Sciatic nerve (tissue), 2 donors: ENCODE data around the gene CHD1. TPM values are rescaled to one million over a fixed set of nuclear protein-coding genes. Genes with fewer than 3 reads are reported as not detected.

Experiments
- ATAC-seq: fragments of 200-7000 bp; cut with Tn5 transposase; one replicate; pipeline ENCODE4 v1.9.1; 2020; ENCODE audit warnings: mild to moderate bottlenecking, moderate library complexity
- DNase-seq: peaks from one replicate; pipeline ENCODE4 v3.0.0-alpha.2; 2020; ENCODE audit warnings: low spot score
- intact Hi-C: fragments of 100-400 bp; cut with DNase I; formaldehyde crosslinking; loops from one replicate; pipeline ENCODE4 v1.14.2; 2022
- total RNA-seq: library from RNA; stranded (reverse); fragmentation: NEBNext Ultra II Directional; extraction: Animal tissue kit (Norgen Biotek cat#: 25700); gene quantifications from one replicate; pipeline ENCODE4 v1.2.1, GENCODE V29; 2021
- donor health status: DM: no; HTN: no; CAD: no.
- donor health status: DM: no; HTN: no; CAD: no.

CHD1 gene
- total RNA-seq, 1 donor from 2014 or later, result 58.0 TPM

- intact Hi-C loops, result no loop called here
- no peak for DNase-seq
- peak; percentile 73 for ATAC-seq
Measured at GRCh38 chr5:98940581-98940980, 11.8 kb upstream of the CHD1 start.

- ATAC-seq, result no peak
- DNase-seq, result no peak
- intact Hi-C loops, result no loop called here
Measured at GRCh38 chr5:98938464-98938863, 9.7 kb upstream of the CHD1 start.

GRCh38 chr5:98936948-98937715 is 8.3 kb upstream of the CHD1 start:
- no peak for DNase-seq
- no peak for ATAC-seq
- intact Hi-C loops, result no loop called here

GRCh38 chr5:98935206-98935605 is 6.4 kb upstream of the CHD1 start:
- intact Hi-C loops, result no loop called here
- DNase-seq, result no peak
- ATAC-seq, result no peak

DNA sequence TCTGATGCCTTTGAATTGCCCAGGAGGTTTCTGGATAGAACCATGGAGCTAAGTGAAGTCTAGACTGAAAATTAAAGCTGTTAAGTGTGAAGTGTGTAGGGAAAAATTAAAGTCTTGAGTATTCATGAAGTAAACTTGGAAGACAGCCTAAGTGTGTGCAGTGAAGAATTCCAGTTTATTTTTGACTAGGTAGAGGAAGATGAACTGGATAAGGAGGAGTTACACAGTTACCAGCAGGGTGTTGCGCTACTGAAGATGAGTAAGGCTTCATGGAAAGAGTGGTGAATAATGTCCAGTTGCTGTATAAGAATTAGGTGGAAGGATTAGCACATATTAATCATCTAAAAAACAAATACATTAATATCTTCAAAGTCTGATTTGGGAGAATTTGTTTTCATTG is 5.7 kb upstream of the CHD1 start:
- ATAC-seq (no peak), DNase-seq (no peak)
- intact Hi-C loops, result no loop called here

GRCh38 chr5:98933445-98934072 is 4.8 kb upstream of the CHD1 start:
- no peak for ATAC-seq
- no peak for DNase-seq
- intact Hi-C loops, result no loop called here

DNA sequence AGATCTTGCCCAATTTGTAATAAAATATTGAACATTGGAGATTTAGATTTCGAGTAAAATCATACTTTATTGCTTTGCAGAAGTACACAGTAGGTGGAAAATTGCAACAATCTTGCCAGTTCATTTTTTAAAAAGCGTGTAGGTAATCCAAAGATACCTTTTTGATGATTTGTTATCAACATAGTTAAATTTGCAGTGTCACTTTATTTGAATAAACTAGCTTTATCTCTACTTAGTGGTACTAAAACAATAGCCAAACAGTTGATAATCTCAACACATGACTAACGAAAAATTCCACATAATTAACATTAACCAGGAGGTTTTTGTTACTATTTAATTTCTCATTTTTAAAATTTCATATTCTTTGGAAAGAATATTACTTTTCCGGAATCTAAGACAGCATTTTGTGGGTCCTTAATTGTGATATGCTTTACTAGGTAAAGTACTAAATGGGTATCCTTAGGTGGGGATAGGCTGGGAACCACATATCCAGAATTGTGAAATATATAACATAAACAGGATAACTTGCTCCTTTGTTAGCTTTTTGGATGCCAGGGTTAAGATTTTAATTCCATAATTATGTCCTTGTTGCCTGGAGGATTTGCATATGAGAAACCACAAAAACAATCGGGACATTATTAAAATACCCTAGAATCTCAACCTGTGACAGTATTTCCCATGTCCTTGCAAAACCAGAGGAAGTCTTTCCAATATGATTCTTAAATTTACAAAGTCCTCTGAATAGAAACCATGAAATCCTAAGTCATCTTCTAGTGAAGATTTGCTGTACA is 2.4 kb upstream of the CHD1 start:
- ATAC-seq (no peak), DNase-seq (no peak)
- intact Hi-C loops, result no loop called here

- DNase-seq, result no peak
- no peak for ATAC-seq
- intact Hi-C loops, result no loop called here
Measured at GRCh38 chr5:98929710-98930298, 997 bp upstream of the CHD1 start.

DNA sequence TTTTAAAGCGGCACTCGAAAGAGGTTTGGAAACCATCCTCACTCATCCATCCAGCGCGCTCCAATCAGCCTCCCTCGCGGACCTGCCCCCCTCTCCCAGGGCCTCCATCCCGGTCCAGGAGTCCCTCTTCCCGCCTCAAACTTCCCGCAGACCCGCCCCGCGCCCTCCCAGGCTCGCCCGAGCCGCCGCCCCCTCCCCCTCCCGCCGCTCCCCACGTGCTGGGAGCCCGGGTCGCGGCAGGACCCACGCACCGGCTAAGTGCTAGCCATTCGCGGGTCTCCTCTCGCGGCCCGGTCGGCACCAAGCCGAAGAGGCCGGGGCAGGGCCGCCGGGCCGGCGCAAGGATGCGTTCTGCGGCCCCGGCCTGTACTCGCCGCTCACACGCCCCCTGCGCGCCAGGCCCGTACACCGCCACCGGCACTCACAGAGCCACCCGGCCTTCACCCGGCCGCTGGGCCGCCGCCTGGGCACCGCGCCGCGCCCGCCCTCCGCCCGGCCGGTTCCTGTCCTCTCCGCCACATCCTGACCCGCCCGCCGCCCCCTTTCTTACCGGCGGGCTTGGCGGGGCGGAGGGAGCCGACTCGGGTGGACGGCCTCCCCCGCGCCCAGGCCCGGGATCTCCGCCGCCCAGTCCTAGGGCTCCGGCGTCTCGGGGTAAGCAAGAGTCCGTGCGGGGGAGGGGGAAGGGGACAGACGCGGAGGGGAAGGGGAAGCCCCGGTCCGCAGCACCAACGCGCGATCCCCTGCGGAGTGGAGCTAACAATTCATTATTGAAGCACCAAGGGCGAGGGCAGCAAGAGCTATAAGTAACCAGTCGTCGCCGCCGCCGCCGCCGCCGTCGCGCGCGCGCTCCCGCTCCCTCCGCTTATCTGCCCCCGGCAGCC is 576 bp downstream of the CHD1 start:
- intact Hi-C loops, result no loop called here
- ATAC-seq, result peak; percentile 47

GRCh38 chr5:98927242-98927988 is 1.4 kb downstream of the CHD1 start:
- intact Hi-C loops, result no loop called here
- ATAC-seq, result peak; percentile 21
- peak; percentile 68 for DNase-seq

More for the DNA sequence above, 576 bp downstream of the CHD1 start:
- peak; percentile 87 for DNase-seq

DNA sequence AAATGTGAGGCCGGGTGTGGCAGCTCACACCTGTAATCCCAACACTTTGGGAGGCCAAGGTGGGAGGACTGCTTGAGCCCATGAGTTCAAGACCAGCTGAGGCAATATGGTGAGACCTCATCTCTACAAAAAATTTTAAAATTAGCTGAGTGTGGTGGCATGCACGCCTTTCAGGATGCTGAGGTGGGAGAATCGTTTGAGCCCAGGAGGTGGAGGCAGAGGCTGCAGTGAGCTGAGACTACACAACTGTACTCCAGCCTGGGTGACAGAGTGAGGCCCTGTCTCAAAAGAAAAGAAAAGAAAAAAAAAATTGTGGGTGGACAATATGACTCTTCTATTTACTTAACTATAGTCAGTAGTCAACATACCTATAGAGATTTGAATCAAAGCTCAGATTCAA is 4.8 kb downstream of the CHD1 start:
- DNase-seq (no peak), ATAC-seq (no peak)
- intact Hi-C loops, result no loop called here

DNA sequence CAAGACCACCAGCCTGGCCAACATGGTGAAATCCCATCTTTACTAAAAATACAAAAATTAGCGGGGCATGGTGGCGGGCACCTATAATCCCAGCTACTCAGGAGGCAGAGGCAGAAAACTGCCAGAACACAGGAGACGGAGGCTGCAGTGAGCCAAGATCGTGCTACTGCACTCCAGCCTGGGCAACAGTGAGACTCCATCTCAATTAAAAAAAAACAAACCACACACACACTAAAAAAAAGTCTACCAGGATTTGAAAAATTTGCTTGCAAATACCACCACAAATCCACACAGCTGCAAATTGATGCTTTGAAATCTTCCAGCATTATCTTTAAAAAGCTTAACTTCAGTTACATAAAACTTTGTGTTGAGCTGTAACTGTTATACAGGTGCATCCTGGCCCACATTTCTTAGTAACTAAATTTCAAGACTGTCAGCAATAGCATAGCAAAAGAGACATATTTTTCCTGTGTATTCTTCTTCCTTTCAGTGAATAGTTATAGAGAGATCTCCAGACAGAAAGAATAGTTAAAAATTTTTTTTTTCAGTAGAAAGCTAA is 6.8 kb downstream of the CHD1 start:
- ATAC-seq, result no peak
- intact Hi-C loops, result no loop called here
- DNase-seq, result no peak

DNA sequence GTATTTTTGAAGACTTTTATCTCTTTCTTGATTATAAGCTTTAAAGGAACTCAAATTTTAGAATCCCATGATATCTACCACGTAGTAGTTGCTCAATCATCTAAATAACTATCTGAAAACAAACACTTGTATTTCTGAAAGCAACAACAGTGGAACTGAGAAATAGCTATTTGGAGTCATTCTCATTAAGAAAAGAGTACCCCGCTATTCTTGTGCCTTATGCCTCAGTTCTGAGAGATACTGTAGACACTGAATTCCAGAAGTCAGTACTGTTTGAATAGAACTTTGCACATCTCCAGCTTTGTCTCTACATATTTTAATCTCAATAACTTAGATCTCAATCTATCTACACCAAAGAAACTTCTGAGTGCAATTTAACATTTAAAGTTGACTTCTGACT is 11.4 kb downstream of the CHD1 start:
- intact Hi-C loops, result no loop called here
- ATAC-seq, result no peak
- DNase-seq, result no peak

DNA sequence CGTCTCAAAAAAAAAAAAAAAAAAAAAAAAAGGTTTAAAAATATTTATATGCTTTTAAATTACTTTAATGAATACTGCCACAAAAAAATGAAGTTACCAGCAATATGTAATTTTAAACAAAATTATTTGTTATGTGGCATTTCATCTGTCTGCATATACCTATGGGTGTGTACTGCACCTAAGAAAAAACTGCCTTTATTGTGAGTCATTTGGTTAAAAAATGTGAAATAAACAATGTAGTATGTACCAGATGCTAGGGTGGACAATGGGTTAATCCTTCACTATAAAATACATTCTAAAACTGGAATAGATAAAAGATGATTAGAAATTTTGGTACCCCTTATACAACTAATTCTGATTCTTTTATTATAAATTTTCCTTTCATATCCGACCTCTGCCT is 12.3 kb downstream of the CHD1 start:
- intact Hi-C loops, result no loop called here
- ATAC-seq, result no peak
- no peak for DNase-seq

DNA sequence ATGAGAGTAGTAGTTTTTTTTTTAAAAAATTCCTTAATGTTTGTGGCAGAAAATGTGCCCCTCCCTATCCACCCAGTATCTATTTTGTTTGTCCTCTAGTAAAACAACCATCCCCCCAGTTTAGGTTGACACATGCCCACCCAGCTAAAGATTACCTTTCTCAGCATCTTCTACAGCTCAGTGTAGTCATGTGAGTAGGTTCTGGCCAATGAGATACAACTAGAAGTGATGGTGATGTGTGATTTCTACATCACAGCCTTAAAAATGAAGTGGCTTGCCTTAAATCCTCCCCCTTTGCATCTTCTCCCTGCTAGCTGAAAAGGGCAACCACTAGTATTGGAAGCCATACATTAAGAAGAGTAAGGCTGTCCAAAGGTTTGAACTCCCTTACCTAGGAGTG is 14.9 kb downstream of the CHD1 start:
- no peak for ATAC-seq
- DNase-seq, result no peak
- intact Hi-C loops, result no loop called here

- intact Hi-C loops, result no loop called here
- DNase-seq, result no peak
- peak; percentile 30 for ATAC-seq
Measured at GRCh38 chr5:98911280-98912040, 17.3 kb downstream of the CHD1 start.

DNA sequence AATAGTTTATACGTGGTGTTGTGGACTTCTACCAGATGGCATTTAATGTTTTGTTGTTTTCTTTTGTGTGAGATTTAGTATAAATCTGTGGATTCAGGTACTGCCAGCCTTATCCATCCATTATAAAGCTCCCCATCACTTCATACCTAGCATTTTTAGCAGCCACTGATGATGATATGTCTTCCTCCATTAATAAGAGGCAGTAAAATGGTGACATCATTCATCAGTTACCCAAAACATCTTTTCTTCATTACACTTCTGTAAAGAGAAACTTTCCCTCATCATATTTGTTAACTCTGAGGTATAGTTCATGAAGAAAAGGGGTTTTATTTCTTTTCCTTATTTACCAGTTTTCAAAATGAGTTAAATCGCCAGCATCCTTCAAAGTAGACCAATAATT is 19.4 kb downstream of the CHD1 start:
- no peak for ATAC-seq
- DNase-seq, result no peak
- intact Hi-C loops, result loop anchor here (10.0 kb wide), 1 partner anchor 125 kb away; no protein-coding TSS in a partner anchor
